Testis (tissue), 2 donors: ENCODE data around the gene TNS3.

Experiments used
- CTCF ChIP-seq, 3 experiments: fragments of 450-650 bp in 2 of 3; fragments of 200-600 bp in 1 of 3; sonication (generic) in 1 of 3; IDR thresholded peaks; one replicate each; pipeline ENCODE4 v1.5.1; 2016 to 2019; ENCODE audit warnings: antibody characterized with exemption in 3 of 3, mild to moderate bottlenecking in 2 of 3, moderate library complexity in 1 of 3
- POLR2A ChIP-seq: fragments of 450-650 bp; IDR thresholded peaks from one replicate; pipeline ENCODE4 v1.6.1; 2017; ENCODE audit warnings: antibody characterized with exemption, mild to moderate bottlenecking, moderate library complexity

GRCh38 chr7:47428768-47429472 is 153.0 kb downstream of the TNS3 start:
- TF ChIP-seq CTCF (IDR thresholded peaks at IDR 0.05): no peak
- no peak for TF ChIP-seq POLR2A
